ENCODE data around the gene MCF2.
A peak's percentile ranks its signal among the peaks of the same experiment; 100 is the strongest.
"Not testable (repeated sequence)": the region's sequence is repeated elsewhere in the genome, so short reads cannot be mapped to it uniquely, and the experiment has no call there.

MCF2 gene

DNA sequence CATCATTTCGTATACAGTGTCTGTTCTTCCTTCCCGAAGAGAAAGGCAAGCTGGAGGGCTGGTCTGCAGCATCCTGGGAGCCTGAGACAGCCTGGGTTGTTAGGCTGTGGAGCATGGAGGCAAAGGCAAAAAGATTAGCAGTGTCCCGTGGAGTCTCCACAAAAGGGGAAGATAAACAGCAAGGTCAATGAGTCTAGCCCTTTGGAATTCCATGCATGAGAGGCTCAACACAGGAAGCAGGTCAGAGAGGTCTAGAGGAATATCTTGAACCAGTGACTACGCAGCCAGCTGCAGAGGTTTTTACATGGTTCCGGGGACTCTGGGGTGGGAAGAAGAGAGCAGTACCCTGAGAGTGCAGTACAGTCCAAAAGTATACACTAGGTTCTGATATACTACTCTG is 12.2 kb upstream of the MCF2 start:
- Histone ChIP-seq H3K27me3 (ENCODE audit: control insufficient read depth, insufficient read depth, low read length) (no peaks in the 10 kb centered on the region), H3K36me3 (ENCODE audit: control insufficient read depth, insufficient read depth, low read length) (no peaks in the 10 kb centered on the region)

DNA sequence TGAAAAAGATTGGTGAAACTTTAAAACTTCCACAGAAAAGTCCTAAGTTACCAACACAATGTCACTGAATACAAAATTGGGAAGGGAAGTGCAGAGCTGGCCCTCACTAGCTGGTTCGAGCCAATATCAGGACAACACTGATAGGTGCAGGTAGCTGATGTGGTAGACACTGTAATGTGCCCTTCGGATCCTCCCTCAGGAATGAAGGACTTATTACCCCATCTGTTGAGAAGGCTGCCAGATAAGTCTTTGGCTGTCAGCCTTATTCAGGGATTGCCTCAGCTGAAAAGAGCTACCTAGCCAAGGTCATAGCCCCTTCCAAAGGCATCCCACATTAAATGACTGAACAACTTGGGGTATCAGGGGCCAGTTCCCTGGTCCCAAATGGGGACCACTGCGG is 5.3 kb downstream of the MCF2 start:
- Histone ChIP-seq H3K4me3 (ENCODE audit: low read length) (no peak overlapping the region), H3K27me3 (ENCODE audit: control insufficient read depth, insufficient read depth, low read length) (no peaks in the 10 kb centered on the region), H3K27ac (ENCODE audit: low read length) (no peak overlapping the region), H3K9me3 (ENCODE audit: control insufficient read depth, insufficient read depth, low read length) (no peaks in the 10 kb centered on the region), H3K36me3 (ENCODE audit: control insufficient read depth, insufficient read depth, low read length) (no peaks in the 10 kb centered on the region), H3K4me1 (ENCODE audit: control insufficient read depth, insufficient read depth, low read length) (no peaks in the 10 kb centered on the region)
- WGBS (ENCODE audit: insufficient coverage, insufficient read length), result no CpG with 5 or more reads among the region's 3 CpGs
- DNase-seq (ENCODE audit: low read depth, low spot score), result no peak

More for the DNA sequence above, 12.2 kb upstream of the MCF2 start:
- no CpG with 5 or more reads among the region's 5 CpGs for WGBS (ENCODE audit: insufficient coverage, insufficient read length)
- DNase-seq (ENCODE audit: low read depth, low spot score), result peak; percentile 25
- Histone ChIP-seq H3K9me3 (ENCODE audit: control insufficient read depth, insufficient read depth, low read length) (no peaks in the 10 kb centered on the region), H3K27ac (ENCODE audit: low read length) (no peak overlapping the region), H3K4me1 (ENCODE audit: control insufficient read depth, insufficient read depth, low read length) (no peaks in the 10 kb centered on the region; the same call in 1 of the 2 replicates), H3K4me3 (ENCODE audit: low read length) (no peak overlapping the region)

DNA sequence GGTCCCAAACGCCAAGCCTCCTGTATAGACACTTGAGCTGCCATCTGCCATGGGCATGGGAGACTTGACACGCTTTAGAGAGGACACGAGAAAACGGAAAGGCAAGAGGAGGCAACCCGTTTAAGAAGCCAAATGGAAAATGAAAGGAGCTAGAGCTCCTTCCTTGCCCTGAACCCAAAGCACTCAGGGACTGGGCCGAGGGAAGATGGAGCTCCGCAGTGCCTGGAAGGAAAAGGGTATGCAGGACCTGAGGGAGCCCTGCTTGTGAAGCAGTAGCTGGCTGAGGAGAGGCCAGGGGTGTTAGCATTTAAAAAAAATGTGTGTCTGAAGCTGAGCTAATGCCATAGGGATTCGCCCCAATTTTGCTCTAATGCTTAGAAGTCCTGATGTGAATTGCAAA is 15.1 kb downstream of the MCF2 start:
- no peaks in the 10 kb centered on the region for H3K9me3 ChIP-seq (ENCODE audit: control insufficient read depth, insufficient read depth, low read length)

DNA sequence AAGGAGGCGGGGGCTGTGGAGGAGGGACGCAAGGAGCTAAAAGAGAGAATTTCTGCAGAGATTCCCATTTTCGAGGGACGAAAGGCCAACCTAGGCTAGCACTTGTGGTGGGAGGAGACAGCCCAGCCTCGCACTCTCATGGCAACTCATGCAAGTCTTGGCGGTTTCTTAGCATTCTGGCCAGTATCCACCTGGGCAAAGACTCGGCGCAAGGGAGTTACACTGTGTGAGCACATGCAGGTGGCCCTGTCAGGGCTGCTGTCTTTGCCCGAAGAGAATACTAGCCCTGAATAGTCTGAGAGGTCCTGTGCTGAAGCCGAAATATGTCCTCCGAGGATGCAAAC is 15.5 kb downstream of the MCF2 start:
- Histone ChIP-seq H3K4me1 (ENCODE audit: control insufficient read depth, insufficient read depth, low read length) (no peaks in the 10 kb centered on the region), H3K9me3 (ENCODE audit: control insufficient read depth, insufficient read depth, low read length) (no peaks in the 10 kb centered on the region), H3K27me3 (ENCODE audit: control insufficient read depth, insufficient read depth, low read length) (peaks cover 13% of the 10 kb centered on the region; the same call in 1 of the 2 replicates), H3K36me3 (ENCODE audit: control insufficient read depth, insufficient read depth, low read length) (no peaks in the 10 kb centered on the region), H3K4me3 (ENCODE audit: low read length) (peak overlapping the region; percentile 32; the same call in 1 of the 2 replicates), H3K27ac (ENCODE audit: low read length) (no peak overlapping the region)
- WGBS (ENCODE audit: insufficient coverage, insufficient read length), result no CpG with 5 or more reads among the region's 11 CpGs
- DNase-seq (ENCODE audit: low read depth, low spot score), result no peak

More for the DNA sequence above, 15.1 kb downstream of the MCF2 start:
- no CpG with 5 or more reads among the region's 8 CpGs for WGBS (ENCODE audit: insufficient coverage, insufficient read length)
- no peak for DNase-seq (ENCODE audit: low read depth, low spot score)
- H3K4me1 ChIP-seq (ENCODE audit: control insufficient read depth, insufficient read depth, low read length), result no peaks in the 10 kb centered on the region
- no peaks in the 10 kb centered on the region for H3K36me3 ChIP-seq (ENCODE audit: control insufficient read depth, insufficient read depth, low read length)
- H3K4me3 ChIP-seq (ENCODE audit: low read length), result no peak overlapping the region
- H3K27me3 ChIP-seq (ENCODE audit: control insufficient read depth, insufficient read depth, low read length), result peaks cover 13% of the 10 kb centered on the region; the same call in 1 of the 2 replicates
- H3K27ac ChIP-seq (ENCODE audit: low read length), result no peak overlapping the region

DNA sequence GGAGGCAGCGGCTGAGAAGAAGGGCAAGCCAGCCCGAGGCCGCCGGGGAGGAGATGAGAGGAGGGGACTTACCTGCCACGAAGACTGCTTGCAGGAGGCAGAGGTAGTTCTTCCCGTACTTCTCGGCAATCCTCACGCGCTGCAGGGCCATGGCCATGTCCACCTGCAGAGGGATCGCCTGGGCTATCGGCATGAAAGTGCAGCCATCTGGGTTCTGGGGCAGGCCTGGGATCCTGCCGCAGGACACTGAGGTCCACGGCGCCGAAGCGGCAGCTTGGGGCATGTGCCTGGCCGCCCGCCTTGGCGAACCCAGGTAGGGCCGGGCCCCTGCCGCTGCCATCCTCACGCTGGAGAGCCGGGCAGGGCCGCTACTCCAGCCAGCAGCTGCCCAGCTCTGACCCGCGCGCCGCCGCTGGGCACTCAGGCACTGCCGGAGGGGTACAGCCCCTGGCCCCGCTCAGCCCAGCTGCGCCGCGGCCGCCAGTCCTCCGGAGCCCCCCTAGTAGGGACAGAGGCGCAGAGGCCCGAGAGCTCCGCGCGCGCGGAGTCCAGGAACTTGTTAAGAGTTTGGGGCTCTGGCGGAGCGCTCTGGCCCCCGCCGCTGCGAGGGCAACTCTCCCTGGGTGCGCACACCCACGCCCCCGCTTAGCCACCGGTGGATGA is 16.0 kb downstream of the MCF2 start:
- no peaks in the 10 kb centered on the region for H3K4me1 ChIP-seq (ENCODE audit: control insufficient read depth, insufficient read depth, low read length)
- peaks cover 13% of the 10 kb centered on the region; the same call in 1 of the 2 replicates for H3K27me3 ChIP-seq (ENCODE audit: control insufficient read depth, insufficient read depth, low read length)
- H3K36me3 ChIP-seq (ENCODE audit: control insufficient read depth, insufficient read depth, low read length), result no peaks in the 10 kb centered on the region
- DNase-seq (ENCODE audit: low read depth, low spot score), result no peak
- no peak overlapping the region for H3K27ac ChIP-seq (ENCODE audit: low read length)
- H3K4me3 ChIP-seq (ENCODE audit: low read length), result peak overlapping the region; percentile 32; the same call in 1 of the 2 replicates
- no peaks in the 10 kb centered on the region for H3K9me3 ChIP-seq (ENCODE audit: control insufficient read depth, insufficient read depth, low read length)
- WGBS (ENCODE audit: insufficient coverage, insufficient read length), result no CpG with 5 or more reads among the region's 52 CpGs

DNA sequence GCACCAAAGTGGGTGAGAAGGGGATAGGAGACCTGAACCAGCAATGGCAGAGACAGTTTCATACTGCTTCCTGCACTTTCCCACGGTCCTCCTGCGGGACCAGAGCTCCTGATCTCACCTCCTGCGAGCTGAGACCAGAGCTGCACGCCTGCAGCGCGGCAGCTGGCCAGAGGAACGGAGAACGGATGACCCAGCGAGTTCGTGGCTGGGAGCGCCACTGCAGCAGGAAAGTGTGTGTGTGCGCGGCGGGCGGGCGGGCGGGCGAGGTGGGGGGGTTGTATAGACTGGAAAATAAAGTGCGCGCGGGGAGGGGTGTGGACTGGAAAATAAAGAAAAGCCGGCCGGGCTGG is 16.5 kb downstream of the MCF2 start:
- Histone ChIP-seq H3K36me3 (ENCODE audit: control insufficient read depth, insufficient read depth, low read length) (no peaks in the 10 kb centered on the region), H3K27ac (ENCODE audit: low read length) (no peak overlapping the region), H3K27me3 (ENCODE audit: control insufficient read depth, insufficient read depth, low read length) (peaks cover 13% of the 10 kb centered on the region; the same call in 1 of the 2 replicates), H3K4me3 (ENCODE audit: low read length) (peak overlapping the region; percentile 32; the same call in 1 of the 2 replicates), H3K9me3 (ENCODE audit: control insufficient read depth, insufficient read depth, low read length) (no peaks in the 10 kb centered on the region), H3K4me1 (ENCODE audit: control insufficient read depth, insufficient read depth, low read length) (no peaks in the 10 kb centered on the region)
- no peak for DNase-seq (ENCODE audit: low read depth, low spot score)
- no CpG with 5 or more reads among the region's 23 CpGs for WGBS (ENCODE audit: insufficient coverage, insufficient read length)

DNA sequence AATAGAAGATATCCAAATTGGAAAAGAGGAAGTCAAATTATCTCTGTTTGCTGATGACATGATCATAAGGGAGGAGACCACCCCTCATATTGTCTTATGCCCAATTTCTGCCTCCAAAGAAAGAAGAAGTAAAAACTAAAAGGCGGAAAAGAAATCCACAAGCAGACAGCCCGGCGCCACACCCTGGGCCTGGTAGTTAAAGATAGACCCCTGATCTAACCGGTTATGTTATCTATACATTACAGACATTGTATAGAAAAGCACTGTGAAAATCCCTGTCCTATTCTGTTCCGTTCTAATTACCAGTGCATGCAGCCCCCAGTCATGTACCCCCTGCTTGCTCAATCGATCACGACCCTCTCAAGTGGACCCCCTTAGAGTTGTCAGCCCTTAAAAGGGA is 22.8 kb downstream of the MCF2 start:
- not testable (repeated sequence) for H3K4me3 ChIP-seq (ENCODE audit: low read length); H3K27ac ChIP-seq (ENCODE audit: low read length); H3K9me3 ChIP-seq (ENCODE audit: control insufficient read depth, insufficient read depth, low read length); H3K27me3 ChIP-seq (ENCODE audit: control insufficient read depth, insufficient read depth, low read length); H3K4me1 ChIP-seq (ENCODE audit: control insufficient read depth, insufficient read depth, low read length); H3K36me3 ChIP-seq (ENCODE audit: control insufficient read depth, insufficient read depth, low read length); DNase-seq (ENCODE audit: low read depth, low spot score)
- WGBS (ENCODE audit: insufficient coverage, insufficient read length), result no CpG with 5 or more reads among the region's 7 CpGs

DNA sequence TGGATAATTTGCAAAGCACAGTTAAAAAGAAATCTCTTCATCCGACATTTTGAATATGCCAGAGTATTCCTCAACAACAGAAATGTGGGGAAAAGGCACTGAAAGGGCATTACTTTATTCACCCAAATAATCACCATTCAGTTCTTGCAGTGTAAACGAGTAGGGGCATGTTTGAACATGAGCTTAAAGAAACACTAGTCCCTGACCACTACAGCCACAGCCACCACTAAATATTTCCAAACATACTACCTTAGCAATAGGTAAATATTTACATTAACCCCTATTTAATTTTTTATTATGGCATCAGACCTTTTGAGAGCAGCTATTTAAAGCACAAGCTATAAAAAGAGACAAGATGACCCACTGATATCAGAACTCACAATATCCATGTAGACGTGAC is 27.6 kb downstream of the MCF2 start:
- no CpG with 5 or more reads among the region's 3 CpGs for WGBS (ENCODE audit: insufficient coverage, insufficient read length)
- no peaks in the 10 kb centered on the region for H3K27me3 ChIP-seq (ENCODE audit: control insufficient read depth, insufficient read depth, low read length)
- no peaks in the 10 kb centered on the region for H3K36me3 ChIP-seq (ENCODE audit: control insufficient read depth, insufficient read depth, low read length)

DNA sequence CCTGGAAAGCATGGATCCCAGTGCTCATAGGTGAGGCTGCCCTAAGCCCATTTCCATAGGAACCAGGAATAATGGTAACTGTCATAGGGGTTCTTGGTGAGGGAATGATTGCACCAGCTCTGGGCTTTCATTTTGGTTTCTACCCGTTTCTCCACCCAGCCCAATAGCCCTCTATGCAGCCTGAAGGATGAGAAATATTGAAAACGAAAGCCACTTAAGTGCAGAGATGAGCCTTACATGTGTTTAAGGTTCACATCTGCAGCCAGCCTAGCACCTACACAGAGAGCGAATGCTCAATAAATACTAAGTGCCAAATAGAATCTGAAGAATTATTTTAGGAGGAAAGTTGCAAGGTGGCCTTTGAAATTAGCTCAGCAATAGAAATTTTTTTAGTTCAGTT is 60.4 kb downstream of the MCF2 start:
- no peaks in the 10 kb centered on the region for H3K9me3 ChIP-seq (ENCODE audit: control insufficient read depth, insufficient read depth, low read length)
- no CpG with 5 or more reads among the region's 3 CpGs for WGBS (ENCODE audit: insufficient coverage, insufficient read length)
- no peak for DNase-seq (ENCODE audit: low read depth, low spot score)
- H3K4me3 ChIP-seq (ENCODE audit: low read length), result no peak overlapping the region
- no peaks in the 10 kb centered on the region for H3K4me1 ChIP-seq (ENCODE audit: control insufficient read depth, insufficient read depth, low read length)
- no peak overlapping the region for H3K27ac ChIP-seq (ENCODE audit: low read length)
- no peaks in the 10 kb centered on the region for H3K36me3 ChIP-seq (ENCODE audit: control insufficient read depth, insufficient read depth, low read length)
- no peaks in the 10 kb centered on the region for H3K27me3 ChIP-seq (ENCODE audit: control insufficient read depth, insufficient read depth, low read length)

More for the DNA sequence above, 27.6 kb downstream of the MCF2 start:
- Histone ChIP-seq H3K27ac (ENCODE audit: low read length) (no peak overlapping the region), H3K4me3 (ENCODE audit: low read length) (no peak overlapping the region), H3K9me3 (ENCODE audit: control insufficient read depth, insufficient read depth, low read length) (no peaks in the 10 kb centered on the region), H3K4me1 (ENCODE audit: control insufficient read depth, insufficient read depth, low read length) (no peaks in the 10 kb centered on the region)
- DNase-seq (ENCODE audit: low read depth, low spot score), result no peak

DNA sequence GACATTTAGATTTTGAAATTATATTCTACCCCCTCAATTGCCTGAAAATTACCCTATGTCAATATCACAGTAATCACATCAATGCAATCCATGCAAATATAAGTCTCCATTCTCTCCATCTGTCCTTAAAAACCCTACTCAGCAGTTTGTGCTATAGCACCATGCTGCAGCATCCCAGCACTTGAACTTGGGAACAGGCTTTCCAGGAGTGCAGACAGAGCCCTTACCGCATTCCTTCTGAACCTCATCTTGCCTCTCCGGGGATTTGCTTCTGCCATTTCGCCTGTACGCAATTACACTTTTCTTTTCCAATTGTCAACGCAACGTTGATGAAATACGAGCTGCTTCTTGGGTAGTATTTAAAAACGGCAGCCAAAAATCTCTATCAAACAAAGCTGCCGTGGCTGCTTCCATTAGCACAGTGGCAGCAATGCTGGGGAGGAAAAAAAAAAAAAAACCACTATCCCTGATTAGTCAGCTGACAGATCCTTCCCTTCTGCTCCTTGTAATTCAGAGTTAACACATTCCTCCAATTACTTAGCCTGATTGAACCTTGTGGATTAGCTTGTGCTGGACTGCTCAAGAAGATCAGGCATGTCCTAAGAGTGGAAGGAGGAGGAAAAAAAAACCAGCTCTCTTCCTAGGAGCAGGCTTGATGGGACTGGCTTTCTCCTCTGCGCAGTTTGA is 65.6 kb downstream of the MCF2 start:
- Histone ChIP-seq H3K9me3 (ENCODE audit: control insufficient read depth, insufficient read depth, low read length) (no peaks in the 10 kb centered on the region), H3K27ac (ENCODE audit: low read length) (no peak overlapping the region), H3K4me3 (ENCODE audit: low read length) (no peak overlapping the region), H3K36me3 (ENCODE audit: control insufficient read depth, insufficient read depth, low read length) (no peaks in the 10 kb centered on the region), H3K4me1 (ENCODE audit: control insufficient read depth, insufficient read depth, low read length) (no peaks in the 10 kb centered on the region; the same call in 1 of the 2 replicates), H3K27me3 (ENCODE audit: control insufficient read depth, insufficient read depth, low read length) (no peaks in the 10 kb centered on the region)
- no peak for DNase-seq (ENCODE audit: low read depth, low spot score)
- no CpG with 5 or more reads among the region's 10 CpGs for WGBS (ENCODE audit: insufficient coverage, insufficient read length)

DNA sequence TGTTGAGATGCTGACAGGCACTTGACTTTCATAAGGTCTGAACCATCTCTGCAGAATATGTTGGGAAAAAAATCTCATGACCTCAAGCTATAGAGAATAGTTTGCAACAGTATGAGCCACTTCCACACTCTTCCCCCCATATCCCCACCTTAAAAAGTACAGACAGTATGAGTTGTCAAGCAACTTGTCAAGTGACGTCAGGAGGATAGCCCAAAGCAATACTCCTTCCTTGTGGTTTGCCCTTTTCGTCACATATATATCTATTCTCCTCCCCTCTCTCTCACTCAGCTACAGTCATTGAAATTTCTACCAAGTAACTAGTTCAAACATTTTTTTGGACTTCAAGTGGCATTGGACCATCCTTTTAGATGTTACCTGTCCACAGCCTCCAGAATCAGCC is 67.7 kb downstream of the MCF2 start:
- H3K4me1 ChIP-seq (ENCODE audit: control insufficient read depth, insufficient read depth, low read length), result no peaks in the 10 kb centered on the region; the same call in 1 of the 2 replicates
- H3K36me3 ChIP-seq (ENCODE audit: control insufficient read depth, insufficient read depth, low read length), result no peaks in the 10 kb centered on the region
- no peak overlapping the region for H3K4me3 ChIP-seq (ENCODE audit: low read length)
- H3K27ac ChIP-seq (ENCODE audit: low read length), result no peak overlapping the region
- DNase-seq (ENCODE audit: low read depth, low spot score), result no peak
- no peaks in the 10 kb centered on the region for H3K9me3 ChIP-seq (ENCODE audit: control insufficient read depth, insufficient read depth, low read length)
- WGBS (ENCODE audit: insufficient coverage, insufficient read length), result no CpG with 5 or more reads among the region's 2 CpGs
- H3K27me3 ChIP-seq (ENCODE audit: control insufficient read depth, insufficient read depth, low read length), result no peaks in the 10 kb centered on the region

Measured in iPS DF 6.9 (cell line).